Thyroid gland (tissue), 4 donors: ENCODE data around the gene LMX1B.

Source experiments
- POLR2A ChIP-seq, 2 donors: fragments of 450-650 bp; IDR thresholded peaks; one replicate each; pipeline ENCODE4 v1.6.1; 2017; ENCODE audit warnings: antibody characterized with exemption in 2 of 2, mild to moderate bottlenecking in 2 of 2, moderate library complexity in 1 of 2
- TF ChIP-seq, protein P1 (sequence below), 6 experiments: fragments of 200-600 bp in 3 of 6; fragments of 450-650 bp in 3 of 6; sonication (generic) in 3 of 6; IDR thresholded peaks; one replicate each; pipeline ENCODE4 v1.5.1; 2016 to 2019; ENCODE audit warnings: antibody characterized with exemption in 6 of 6, mild to moderate bottlenecking in 2 of 6, inconsistent platforms in 1 of 6, moderate library complexity in 1 of 6

DNA sequence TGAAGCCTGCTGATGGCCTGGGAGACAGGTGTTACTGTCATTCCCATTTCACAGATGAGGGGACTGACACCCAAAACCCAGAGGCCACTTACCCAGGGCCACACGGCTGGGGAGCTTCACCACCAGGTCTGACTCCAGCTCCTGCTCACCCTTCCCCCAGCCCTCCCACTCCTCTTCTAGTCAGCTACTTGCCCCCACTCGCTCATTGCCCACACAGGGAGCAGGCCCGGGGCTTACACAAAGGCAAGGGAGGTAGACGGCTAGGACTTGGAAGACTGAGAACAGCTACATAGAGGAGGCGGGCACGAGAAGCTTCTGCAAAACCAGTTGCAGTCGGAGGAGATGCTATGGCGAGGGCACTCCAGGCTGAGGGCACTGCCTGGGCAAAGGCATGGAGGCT lies 21.3 kb downstream of the LMX1B start:
- TF ChIP-seq, protein P1, sequence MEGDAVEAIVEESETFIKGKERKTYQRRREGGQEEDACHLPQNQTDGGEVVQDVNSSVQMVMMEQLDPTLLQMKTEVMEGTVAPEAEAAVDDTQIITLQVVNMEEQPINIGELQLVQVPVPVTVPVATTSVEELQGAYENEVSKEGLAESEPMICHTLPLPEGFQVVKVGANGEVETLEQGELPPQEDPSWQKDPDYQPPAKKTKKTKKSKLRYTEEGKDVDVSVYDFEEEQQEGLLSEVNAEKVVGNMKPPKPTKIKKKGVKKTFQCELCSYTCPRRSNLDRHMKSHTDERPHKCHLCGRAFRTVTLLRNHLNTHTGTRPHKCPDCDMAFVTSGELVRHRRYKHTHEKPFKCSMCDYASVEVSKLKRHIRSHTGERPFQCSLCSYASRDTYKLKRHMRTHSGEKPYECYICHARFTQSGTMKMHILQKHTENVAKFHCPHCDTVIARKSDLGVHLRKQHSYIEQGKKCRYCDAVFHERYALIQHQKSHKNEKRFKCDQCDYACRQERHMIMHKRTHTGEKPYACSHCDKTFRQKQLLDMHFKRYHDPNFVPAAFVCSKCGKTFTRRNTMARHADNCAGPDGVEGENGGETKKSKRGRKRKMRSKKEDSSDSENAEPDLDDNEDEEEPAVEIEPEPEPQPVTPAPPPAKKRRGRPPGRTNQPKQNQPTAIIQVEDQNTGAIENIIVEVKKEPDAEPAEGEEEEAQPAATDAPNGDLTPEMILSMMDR (IDR thresholded peaks at IDR 0.05): no peak
- no peak for TF ChIP-seq POLR2A (IDR thresholded peaks at IDR 0.05)
